ENCODE results near the gene RHOB.

RHOB gene

DNA sequence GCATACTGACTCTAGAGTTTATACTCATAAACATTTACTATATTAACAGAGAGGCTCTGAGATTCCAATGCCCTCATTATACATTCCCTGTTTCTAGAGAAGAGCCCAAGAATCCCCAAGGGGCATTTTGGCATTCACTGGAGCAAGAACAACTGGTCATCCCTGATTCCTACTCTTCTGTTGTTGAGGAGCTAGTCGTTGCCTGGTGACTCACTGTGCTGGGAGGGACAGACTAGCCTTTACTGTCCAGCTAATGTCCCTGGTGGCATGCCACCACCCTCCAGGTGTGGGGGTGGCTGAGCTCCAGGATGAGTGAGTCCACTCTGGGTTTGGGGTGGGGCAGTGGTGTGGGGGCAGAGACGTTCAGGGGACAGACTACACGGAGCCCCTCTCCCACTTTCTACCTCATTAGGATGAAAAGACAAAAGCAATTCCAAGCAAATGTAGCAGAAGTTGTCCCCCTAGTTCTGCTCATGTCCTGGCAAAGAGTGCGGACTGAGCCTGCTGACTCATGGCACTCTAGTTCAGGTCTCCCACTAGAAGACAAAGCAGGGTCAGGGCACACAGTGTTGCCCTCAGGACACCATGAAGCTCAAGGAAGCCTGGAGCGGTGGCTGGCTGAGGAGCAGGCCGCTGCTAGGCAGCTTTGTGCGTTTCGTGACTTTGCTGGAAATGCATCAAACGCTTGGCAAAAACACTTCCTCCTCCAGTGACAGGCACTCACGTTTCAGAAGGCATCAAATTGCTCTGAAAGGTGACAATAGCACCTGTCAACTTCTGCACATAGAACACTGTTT lies 49.4 kb downstream of the RHOB start:
- DNase-seq: no peak

- no peak for DNase-seq
These were observed 50.1 kb downstream of the RHOB start for GRCh38 chr2:20496942-20497341.

All from CD4-positive, alpha-beta T cell treated with Interleukin-4 for 1 hour (primary cell).